HepG2 (cell line): Measurements from ENCODE around the gene DOC2A. TPM values are rescaled to one million over a fixed set of nuclear protein-coding genes. Genes with fewer than 3 reads are reported as not detected.

ENCODE experiments used
- AGO2 ChIP-seq: fragments of 200-400 bp; formaldehyde crosslinking; optimal IDR thresholded peaks from 2 replicates; pipeline ENCODE3; 2017; ENCODE audit warnings: mild to moderate bottlenecking, low read depth, low read length, moderate library complexity
- ATF2 ChIP-seq: sonication (generic); formaldehyde crosslinking; IDR thresholded peaks from 2 replicates; pipeline ENCODE4 v1.4.0; 2020; ENCODE audit warnings: missing genetic modification reagents
- KLF6 ChIP-seq: IDR thresholded peaks from 2 replicates; pipeline ENCODE4 v1.8.0; 2016; ENCODE audit warnings: missing biosample characterization, missing genetic modification reagents
- MAX ChIP-seq: IDR thresholded peaks from 2 replicates; pipeline ENCODE4 v1.6.1; 2012; ENCODE audit warnings: inconsistent platforms
- NPAS2 ChIP-seq: sonication (generic); formaldehyde crosslinking; IDR thresholded peaks from 2 replicates; pipeline ENCODE4 v1.8.0; 2022; ENCODE audit warnings: mild to moderate bottlenecking, missing genetic modification reagents, borderline replicate concordance
- NR0B2 ChIP-seq: sonication (generic); formaldehyde crosslinking; IDR thresholded peaks from 2 replicates; pipeline ENCODE4 v1.4.0; 2020; ENCODE audit warnings: mild to moderate bottlenecking, missing genetic modification reagents
- POLR2AphosphoS2 ChIP-seq: IDR thresholded peaks from 2 replicates; pipeline ENCODE4 v1.6.1; 2011; ENCODE audit warnings: low read depth, low read length, improper control_type of control experiment
- RFXAP ChIP-seq: sonication (generic); formaldehyde crosslinking; IDR thresholded peaks from 2 replicates; pipeline ENCODE4 v1.4.0; 2020; ENCODE audit warnings: missing genetic modification reagents, borderline replicate concordance
- SNAPC5 ChIP-seq: sonication (generic); formaldehyde crosslinking; IDR thresholded peaks from 2 replicates; pipeline ENCODE4 v1.8.1; 2023; ENCODE audit warnings: mild to moderate bottlenecking, missing genetic modification reagents, borderline replicate concordance
- STAT6 ChIP-seq: sonication (generic); formaldehyde crosslinking; IDR thresholded peaks from 2 replicates; pipeline ENCODE4 v1.4.0; 2020; ENCODE audit warnings: missing genetic modification reagents, mild to moderate bottlenecking, borderline replicate concordance
- U2AF2 ChIP-seq: fragments of 200-400 bp; formaldehyde crosslinking; IDR thresholded peaks from 2 replicates; pipeline ENCODE4 v1.6.1; 2017; ENCODE audit warnings: low read depth, mild to moderate bottlenecking, low read length
- ZBTB14 ChIP-seq: sonication (generic); formaldehyde crosslinking; IDR thresholded peaks from 2 replicates; pipeline ENCODE4 v1.4.0; 2020; ENCODE audit warnings: missing genetic modification reagents
- ZMYM2 ChIP-seq: sonication (generic); formaldehyde crosslinking; IDR thresholded peaks from 2 replicates; pipeline ENCODE4 v1.8.0; 2022; ENCODE audit warnings: mild to moderate bottlenecking, missing genetic modification reagents
- ZNF296 ChIP-seq: sonication (generic); formaldehyde crosslinking; conservative IDR thresholded peaks from 2 replicates; pipeline ENCODE4 v1.5.0; 2020; ENCODE audit warnings: mild to moderate bottlenecking, missing genetic modification reagents
- ZNF460 ChIP-seq: sonication (generic); formaldehyde crosslinking; IDR thresholded peaks from 2 replicates; pipeline ENCODE4 v1.5.1; 2020; ENCODE audit warnings: missing genetic modification reagents, mild to moderate bottlenecking, borderline replicate concordance
- ZNF670 ChIP-seq: sonication (generic); formaldehyde crosslinking; IDR thresholded peaks from 2 replicates; pipeline ENCODE4 v1.8.0; 2022; ENCODE audit warnings: mild to moderate bottlenecking, missing genetic modification reagents, borderline replicate concordance
- ZNF792 ChIP-seq: IDR thresholded peaks from 2 replicates; pipeline ENCODE4 v1.6.1; 2016
- polyA plus RNA-seq, 8 experiments: library from polyadenylated mRNA; depleted of rRNA in 3 of 8; stranded (reverse) in 7 of 8; unstranded in 1 of 8; fragments of >200 nt; fragmentation: Illumina TruSeq in 4 of 8; extraction: Trizol in 4 of 8; gene quantifications; 2 replicates each; pipeline versions ENCODE4 v1.2.1 to v1.2.3, GENCODE V29; 2011 to 2016; ENCODE audit warnings: low read depth in 4 of 8, missing spikeins in 1 of 8, mixed read lengths in 1 of 8; ENCODE audit not compliant: insufficient read depth in 1 of 8
- total RNA-seq, 5 experiments: library from RNA; depleted of rRNA; stranded (reverse); fragments of >200 nt; fragmentation: Illumina TruSeq; extraction: Trizol; gene quantifications; 2 replicates each; pipeline ENCODE4 v1.2.3, GENCODE V29; 2016; ENCODE audit warnings: low read depth in 1 of 5
- TF ChIP-seq, protein P1 (sequence below): sonication (generic); formaldehyde crosslinking; conservative IDR thresholded peaks from 2 replicates; pipeline ENCODE4 v1.4.0; 2020; ENCODE audit warnings: missing genetic modification reagents
- TF ChIP-seq, protein P2 (sequence below): sonication (generic); formaldehyde crosslinking; IDR thresholded peaks from 2 replicates; pipeline ENCODE4 v1.8.1; 2023; ENCODE audit warnings: missing genetic modification reagents, inconsistent platforms, borderline replicate concordance

DOC2A gene
- total and polyA plus RNA-seq, 2 of the 13 experiments (the other 11 are each of a cell fraction or from before 2014, with no cell fraction given), result 0.15 to 0.55 TPM

GRCh38 chr16:29961479-29962343 is 49.1 kb downstream of the DOC2A start, which contains the start of gene TMEM219 (continued):
- no peak for TF ChIP-seq NPAS2
- TF ChIP-seq POLR2AphosphoS2, result no peak
- TF ChIP-seq RFXAP (CRISPR knock-in tag), result peak; percentile 8; the same call in 1 of the 2 replicates
- TF ChIP-seq, protein P1, sequence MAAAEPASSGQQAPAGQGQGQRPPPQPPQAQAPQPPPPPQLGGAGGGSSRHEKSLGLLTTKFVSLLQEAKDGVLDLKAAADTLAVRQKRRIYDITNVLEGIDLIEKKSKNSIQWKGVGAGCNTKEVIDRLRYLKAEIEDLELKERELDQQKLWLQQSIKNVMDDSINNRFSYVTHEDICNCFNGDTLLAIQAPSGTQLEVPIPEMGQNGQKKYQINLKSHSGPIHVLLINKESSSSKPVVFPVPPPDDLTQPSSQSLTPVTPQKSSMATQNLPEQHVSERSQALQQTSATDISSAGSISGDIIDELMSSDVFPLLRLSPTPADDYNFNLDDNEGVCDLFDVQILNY (CRISPR knock-in tag), result peak; percentile 20; the same call in 1 of the 2 replicates
- peak; percentile 60; the same call in 1 of the 2 replicates for TF ChIP-seq ZMYM2 (CRISPR knock-in tag)
- 0 out of 2 replicates have a peak, but pooled peaks have one; percentile 14 for TF ChIP-seq ZBTB14 (CRISPR knock-in tag)
- peak; percentile 61 for TF ChIP-seq AGO2
- TF ChIP-seq, protein P2, sequence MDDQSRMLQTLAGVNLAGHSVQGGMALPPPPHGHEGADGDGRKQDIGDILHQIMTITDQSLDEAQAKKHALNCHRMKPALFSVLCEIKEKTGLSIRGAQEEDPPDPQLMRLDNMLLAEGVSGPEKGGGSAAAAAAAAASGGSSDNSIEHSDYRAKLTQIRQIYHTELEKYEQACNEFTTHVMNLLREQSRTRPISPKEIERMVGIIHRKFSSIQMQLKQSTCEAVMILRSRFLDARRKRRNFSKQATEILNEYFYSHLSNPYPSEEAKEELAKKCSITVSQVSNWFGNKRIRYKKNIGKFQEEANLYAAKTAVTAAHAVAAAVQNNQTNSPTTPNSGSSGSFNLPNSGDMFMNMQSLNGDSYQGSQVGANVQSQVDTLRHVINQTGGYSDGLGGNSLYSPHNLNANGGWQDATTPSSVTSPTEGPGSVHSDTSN, result no peak
- no peak for TF ChIP-seq U2AF2
- peak; percentile 59; the same call in 1 of the 2 replicates for TF ChIP-seq ZNF296 (CRISPR knock-in tag)
- no peak for TF ChIP-seq ATF2
- TF ChIP-seq ZNF792 (CRISPR knock-in tag), result no peak
- TF ChIP-seq MAX, result peak; percentile 84
- TF ChIP-seq NR0B2 (CRISPR knock-in tag), result peak; percentile 66; the same call in 1 of the 2 replicates
- TF ChIP-seq KLF6 (CRISPR knock-in tag), result no peak
- peak; percentile 86 for TF ChIP-seq SNAPC5 (CRISPR knock-in tag)
- TF ChIP-seq STAT6 (CRISPR knock-in tag), result no peak
- TF ChIP-seq ZNF670 (CRISPR knock-in tag), result no peak
- TF ChIP-seq ZNF460 (CRISPR knock-in tag), result no peak
